HepG2 (cell line): ENCODE data around the gene ZNF546. TPM values are rescaled to one million over a fixed set of nuclear protein-coding genes. Genes with fewer than 3 reads are reported as not detected.

ENCODE experiments used
- ADNP ChIP-seq: sonication (generic); formaldehyde crosslinking; IDR thresholded peaks from 2 replicates; pipeline ENCODE4 v1.4.0; 2020; ENCODE audit warnings: missing genetic modification reagents
- ATF7 ChIP-seq, 2 experiments: fragments of 450-650 bp in 1 of 2; sonication (generic) in 1 of 2; formaldehyde crosslinking in 1 of 2; IDR thresholded peaks; 2 replicates each; pipeline versions ENCODE4 v1.4.0 to v1.6.1; 2016 to 2020; ENCODE audit warnings: antibody characterized with exemption in 1 of 2, mild to moderate bottlenecking in 1 of 2, missing genetic modification reagents in 1 of 2
- KLF15 ChIP-seq: sonication (generic); formaldehyde crosslinking; IDR thresholded peaks from 2 replicates; pipeline ENCODE4 v1.8.1; 2023; ENCODE audit warnings: borderline replicate concordance, mild to moderate bottlenecking, inconsistent platforms, missing genetic modification reagents, mixed read lengths
- MATR3 ChIP-seq: sonication (generic); formaldehyde crosslinking; IDR thresholded peaks from 2 replicates; pipeline ENCODE4 v1.4.0; 2020; ENCODE audit warnings: missing genetic modification reagents
- POLR2AphosphoS5 ChIP-seq: IDR thresholded peaks from 2 replicates; pipeline ENCODE4 v1.6.1; 2012; ENCODE audit warnings: low read depth, low read length
- SIX4 ChIP-seq: sonication (generic); formaldehyde crosslinking; IDR thresholded peaks from 2 replicates; pipeline ENCODE4 v1.4.0; 2020; ENCODE audit warnings: missing genetic modification reagents
- STAT5B ChIP-seq: sonication (generic); formaldehyde crosslinking; IDR thresholded peaks from 2 replicates; pipeline ENCODE4 v1.4.0; 2020; ENCODE audit warnings: missing genetic modification reagents
- ZBTB21 ChIP-seq: sonication (generic); formaldehyde crosslinking; IDR thresholded peaks from 2 replicates; pipeline ENCODE4 v1.4.0; 2020; ENCODE audit warnings: missing genetic modification reagents
- ZFAT ChIP-seq: sonication (generic); formaldehyde crosslinking; conservative IDR thresholded peaks from 2 replicates; pipeline ENCODE4 v1.8.1; 2023; ENCODE audit warnings: missing genetic modification reagents, inconsistent platforms
- ZNF136 ChIP-seq: sonication (generic); formaldehyde crosslinking; IDR thresholded peaks from 2 replicates; pipeline ENCODE4 v1.8.1; 2022; ENCODE audit warnings: low read depth, mild to moderate bottlenecking, moderate library complexity, missing genetic modification reagents
- ZNF205 ChIP-seq: IDR thresholded peaks from 2 replicates; pipeline ENCODE4 v1.6.1; 2018; ENCODE audit warnings: missing biosample characterization, missing genetic modification reagents
- ZNF430 ChIP-seq: sonication (generic); formaldehyde crosslinking; IDR thresholded peaks from 2 replicates; pipeline ENCODE4 v1.9.0; 2021; ENCODE audit warnings: mild to moderate bottlenecking, missing genetic modification reagents
- ZNF83 ChIP-seq: sonication (generic); formaldehyde crosslinking; IDR thresholded peaks from 2 replicates; pipeline ENCODE4 v1.4.0; 2020; ENCODE audit warnings: missing genetic modification reagents, mild to moderate bottlenecking, borderline replicate concordance
- polyA plus RNA-seq, 8 experiments: library from polyadenylated mRNA; depleted of rRNA in 3 of 8; stranded (reverse) in 7 of 8; unstranded in 1 of 8; fragments of >200 nt; fragmentation: Illumina TruSeq in 4 of 8; extraction: Trizol in 4 of 8; gene quantifications; 2 replicates each; pipeline versions ENCODE4 v1.2.1 to v1.2.3, GENCODE V29; 2011 to 2016; ENCODE audit warnings: low read depth in 4 of 8, missing spikeins in 1 of 8, mixed read lengths in 1 of 8; ENCODE audit not compliant: insufficient read depth in 1 of 8
- total RNA-seq, 5 experiments: library from RNA; depleted of rRNA; stranded (reverse); fragments of >200 nt; fragmentation: Illumina TruSeq; extraction: Trizol; gene quantifications; 2 replicates each; pipeline ENCODE4 v1.2.3, GENCODE V29; 2016; ENCODE audit warnings: low read depth in 1 of 5
- TF ChIP-seq, protein P1 (sequence below): sonication (generic); formaldehyde crosslinking; IDR thresholded peaks from 2 replicates; pipeline ENCODE4 v1.4.0; 2020; ENCODE audit warnings: mild to moderate bottlenecking, missing genetic modification reagents
- TF ChIP-seq, protein P2 (sequence below): sonication (generic); formaldehyde crosslinking; IDR thresholded peaks from 2 replicates; pipeline ENCODE4 v1.4.0; 2020; ENCODE audit warnings: missing genetic modification reagents
- TF ChIP-seq, protein P3 (sequence below): sonication (generic); formaldehyde crosslinking; IDR thresholded peaks from 2 replicates; pipeline ENCODE4 v1.5.0; 2020; ENCODE audit warnings: mild to moderate bottlenecking, missing genetic modification reagents

ZNF546 gene
- total and polyA plus RNA-seq, 2 of the 13 experiments (the other 11 are each of a cell fraction or from before 2014, with no cell fraction given) = 2.2 to 4.1 TPM

GRCh38 chr19:39970675-39971379, 26.0 kb upstream of the ZNF546 start, which contains the start of gene PSMC4 (continued):
- TF ChIP-seq ZNF83 (CRISPR knock-in tag) = peak; percentile 49; the same call in 1 of the 2 replicates
- 0 out of 2 replicates have a peak, but pooled peaks have one; percentile 12 for TF ChIP-seq ATF7 (IDR thresholded peaks at IDR 0.05)
- no peak for TF ChIP-seq ATF7 (CRISPR knock-in tag; IDR thresholded peaks at IDR 0.05)
- TF ChIP-seq SIX4 (CRISPR knock-in tag) = peak; percentile 60; the same call in 1 of the 2 replicates
- 0 out of 2 replicates have a peak, but pooled peaks have one; percentile 2 for TF ChIP-seq KLF15 (CRISPR knock-in tag)
- TF ChIP-seq ZNF205 (CRISPR knock-in tag) = peak; percentile 77; the same call in 1 of the 2 replicates
- TF ChIP-seq, protein P1, sequence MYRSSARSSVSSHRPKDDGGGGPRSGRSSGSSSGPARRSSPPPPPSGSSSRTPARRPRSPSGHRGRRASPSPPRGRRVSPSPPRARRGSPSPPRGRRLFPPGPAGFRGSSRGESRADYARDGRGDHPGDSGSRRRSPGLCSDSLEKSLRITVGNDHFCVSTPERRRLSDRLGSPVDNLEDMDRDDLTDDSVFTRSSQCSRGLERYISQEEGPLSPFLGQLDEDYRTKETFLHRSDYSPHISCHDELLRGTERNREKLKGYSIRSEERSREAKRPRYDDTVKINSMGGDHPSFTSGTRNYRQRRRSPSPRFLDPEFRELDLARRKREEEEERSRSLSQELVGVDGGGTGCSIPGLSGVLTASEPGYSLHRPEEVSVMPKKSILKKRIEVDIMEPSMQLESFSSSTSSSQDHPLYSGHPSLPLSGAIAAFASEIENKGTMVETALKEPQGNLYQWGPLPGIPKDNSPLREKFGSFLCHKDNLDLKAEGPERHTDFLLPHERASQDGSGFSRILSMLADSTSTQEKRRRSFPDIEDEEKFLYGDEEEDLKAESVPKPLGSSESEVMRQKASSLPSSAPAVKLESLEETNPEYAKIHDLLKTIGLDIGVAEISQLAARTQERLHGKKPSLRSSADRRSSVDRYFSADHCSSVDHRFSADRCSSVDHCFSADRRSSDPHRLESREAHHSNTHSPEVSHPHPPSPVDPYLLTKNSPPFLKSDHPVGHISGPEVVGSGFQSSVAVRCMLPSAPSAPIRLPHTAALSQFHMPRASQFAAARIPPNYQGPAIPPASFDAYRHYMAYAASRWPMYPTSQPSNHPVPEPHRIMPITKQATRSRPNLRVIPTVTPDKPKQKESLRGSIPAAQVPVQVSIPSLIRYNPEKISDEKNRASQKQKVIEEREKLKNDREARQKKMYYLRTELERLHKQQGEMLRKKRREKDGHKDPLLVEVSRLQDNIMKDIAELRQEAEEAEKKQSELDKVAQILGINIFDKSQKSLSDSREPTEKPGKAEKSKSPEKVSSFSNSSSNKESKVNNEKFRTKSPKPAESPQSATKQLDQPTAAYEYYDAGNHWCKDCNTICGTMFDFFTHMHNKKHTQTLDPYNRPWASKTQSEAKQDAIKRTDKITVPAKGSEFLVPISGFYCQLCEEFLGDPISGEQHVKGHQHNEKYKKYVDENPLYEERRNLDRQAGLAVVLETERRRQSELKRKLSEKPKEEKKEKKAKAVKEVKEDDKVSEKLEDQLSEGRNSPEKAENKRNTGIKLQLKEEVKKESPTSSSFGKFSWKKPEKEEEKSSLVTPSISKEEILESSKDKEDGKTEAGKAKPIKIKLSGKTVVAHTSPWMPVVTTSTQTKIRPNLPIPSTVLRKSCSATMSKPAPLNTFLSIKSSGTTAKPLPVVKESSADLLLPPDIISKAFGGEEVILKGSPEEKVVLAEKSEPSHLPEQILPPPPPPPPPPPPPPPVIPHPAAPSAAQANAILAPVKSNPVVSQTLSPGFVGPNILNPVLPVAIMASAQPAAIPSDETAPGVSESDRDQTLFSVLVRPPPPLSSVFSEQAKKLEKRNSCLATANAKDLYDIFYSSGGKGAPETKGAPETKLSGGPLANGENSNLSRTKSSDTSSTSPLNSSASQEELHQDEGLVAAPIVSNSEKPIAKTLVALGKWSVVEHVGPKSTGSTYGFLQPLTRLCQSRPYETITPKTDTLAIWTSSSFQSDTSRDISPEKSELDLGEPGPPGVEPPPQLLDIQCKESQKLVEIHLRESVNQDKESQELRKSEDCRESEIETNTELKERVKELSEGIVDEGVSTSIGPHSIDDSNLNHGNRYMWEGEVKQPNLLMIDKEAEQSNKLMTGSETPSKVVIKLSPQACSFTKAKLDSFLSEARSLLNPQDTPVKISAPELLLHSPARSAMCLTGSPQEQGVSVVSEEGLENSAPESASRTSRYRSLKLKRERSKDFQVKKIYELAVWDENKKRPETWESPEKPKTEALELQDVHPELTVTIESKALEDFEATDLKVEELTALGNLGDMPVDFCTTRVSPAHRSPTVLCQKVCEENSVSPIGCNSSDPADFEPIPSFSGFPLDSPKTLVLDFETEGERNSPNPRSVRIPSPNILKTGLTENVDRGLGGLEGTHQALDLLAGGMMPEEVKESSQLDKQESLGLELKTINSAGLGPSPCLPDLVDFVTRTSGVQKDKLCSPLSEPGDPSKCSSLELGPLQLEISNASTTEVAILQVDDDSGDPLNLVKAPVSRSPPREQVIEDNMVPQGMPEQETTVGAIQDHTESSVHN (CRISPR knock-in tag) = no peak
- TF ChIP-seq ZNF136 (CRISPR knock-in tag) = no peak
- no peak for TF ChIP-seq ZFAT (CRISPR knock-in tag)
- TF ChIP-seq ZNF430 = peak; percentile 75
- TF ChIP-seq ADNP (CRISPR knock-in tag) = no peak
- 0 out of 2 replicates have a peak, but pooled peaks have one; percentile 66 for TF ChIP-seq STAT5B (CRISPR knock-in tag)
- TF ChIP-seq ZBTB21 = peak; percentile 76; the same call in 1 of the 2 replicates
- TF ChIP-seq, protein P2, sequence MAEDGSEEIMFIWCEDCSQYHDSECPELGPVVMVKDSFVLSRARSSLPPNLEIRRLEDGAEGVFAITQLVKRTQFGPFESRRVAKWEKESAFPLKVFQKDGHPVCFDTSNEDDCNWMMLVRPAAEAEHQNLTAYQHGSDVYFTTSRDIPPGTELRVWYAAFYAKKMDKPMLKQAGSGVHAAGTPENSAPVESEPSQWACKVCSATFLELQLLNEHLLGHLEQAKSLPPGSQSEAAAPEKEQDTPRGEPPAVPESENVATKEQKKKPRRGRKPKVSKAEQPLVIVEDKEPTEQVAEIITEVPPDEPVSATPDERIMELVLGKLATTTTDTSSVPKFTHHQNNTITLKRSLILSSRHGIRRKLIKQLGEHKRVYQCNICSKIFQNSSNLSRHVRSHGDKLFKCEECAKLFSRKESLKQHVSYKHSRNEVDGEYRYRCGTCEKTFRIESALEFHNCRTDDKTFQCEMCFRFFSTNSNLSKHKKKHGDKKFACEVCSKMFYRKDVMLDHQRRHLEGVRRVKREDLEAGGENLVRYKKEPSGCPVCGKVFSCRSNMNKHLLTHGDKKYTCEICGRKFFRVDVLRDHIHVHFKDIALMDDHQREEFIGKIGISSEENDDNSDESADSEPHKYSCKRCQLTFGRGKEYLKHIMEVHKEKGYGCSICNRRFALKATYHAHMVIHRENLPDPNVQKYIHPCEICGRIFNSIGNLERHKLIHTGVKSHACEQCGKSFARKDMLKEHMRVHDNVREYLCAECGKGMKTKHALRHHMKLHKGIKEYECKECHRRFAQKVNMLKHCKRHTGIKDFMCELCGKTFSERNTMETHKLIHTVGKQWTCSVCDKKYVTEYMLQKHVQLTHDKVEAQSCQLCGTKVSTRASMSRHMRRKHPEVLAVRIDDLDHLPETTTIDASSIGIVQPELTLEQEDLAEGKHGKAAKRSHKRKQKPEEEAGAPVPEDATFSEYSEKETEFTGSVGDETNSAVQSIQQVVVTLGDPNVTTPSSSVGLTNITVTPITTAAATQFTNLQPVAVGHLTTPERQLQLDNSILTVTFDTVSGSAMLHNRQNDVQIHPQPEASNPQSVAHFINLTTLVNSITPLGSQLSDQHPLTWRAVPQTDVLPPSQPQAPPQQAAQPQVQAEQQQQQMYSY (CRISPR knock-in tag) = 0 out of 2 replicates have a peak, but pooled peaks have one; percentile 35
- TF ChIP-seq MATR3 (CRISPR knock-in tag) = no peak
- TF ChIP-seq, protein P3, sequence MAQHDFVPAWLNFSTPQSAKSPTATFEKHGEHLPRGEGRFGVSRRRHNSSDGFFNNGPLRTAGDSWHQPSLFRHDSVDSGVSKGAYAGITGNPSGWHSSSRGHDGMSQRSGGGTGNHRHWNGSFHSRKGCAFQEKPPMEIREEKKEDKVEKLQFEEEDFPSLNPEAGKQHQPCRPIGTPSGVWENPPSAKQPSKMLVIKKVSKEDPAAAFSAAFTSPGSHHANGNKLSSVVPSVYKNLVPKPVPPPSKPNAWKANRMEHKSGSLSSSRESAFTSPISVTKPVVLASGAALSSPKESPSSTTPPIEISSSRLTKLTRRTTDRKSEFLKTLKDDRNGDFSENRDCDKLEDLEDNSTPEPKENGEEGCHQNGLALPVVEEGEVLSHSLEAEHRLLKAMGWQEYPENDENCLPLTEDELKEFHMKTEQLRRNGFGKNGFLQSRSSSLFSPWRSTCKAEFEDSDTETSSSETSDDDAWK (CRISPR knock-in tag) = no peak
- peak; percentile 83 for TF ChIP-seq POLR2AphosphoS5
